Measurements from ENCODE around the gene TNRC6B.

GRCh38 chr22:40309631-40310030 is 131.9 kb downstream of the TNRC6B start:
- TF ChIP-seq POLR2AphosphoS5 (IDR thresholded peaks at IDR 0.05; ENCODE audit: low read depth, low read length) (no peak), POLR2A (IDR thresholded peaks at IDR 0.05; ENCODE audit: low read depth, low read length) (no peak)
